ENCODE measurements around the gene ROBO1. TPM values are rescaled to one million over a fixed set of nuclear protein-coding genes. Genes with fewer than 3 reads are reported as not detected.

Gene ROBO1
- total RNA-seq, 1 donor from 2014 or later, result 20.8 TPM

GRCh38 chr3:78905700-78906099 lies 862.1 kb downstream of the ROBO1 start:
- FAIRE-seq (no peak), DNase-seq (ENCODE audit: low read depth) (no peak)
- H3K36me3 ChIP-seq (ENCODE audit: control insufficient read depth, insufficient read depth, low read length), result no peaks in the 10 kb centered on the region
- TF ChIP-seq CTCF (IDR thresholded peaks at IDR 0.05; ENCODE audit: insufficient read depth, low read length, severe bottlenecking), result no peak
- no peaks in the 10 kb centered on the region for H3K27me3 ChIP-seq (ENCODE audit: control insufficient read depth, insufficient read depth, low read length)
- no peak overlapping the region for H3K4me3 ChIP-seq (ENCODE audit: low read depth, low read length)

- no peak for TF ChIP-seq CTCF (IDR thresholded peaks at IDR 0.05; ENCODE audit: insufficient read depth, low read length, severe bottlenecking)
- FAIRE-seq, result no peak
Observed at GRCh38 chr3:78901544-78901943, 866.3 kb downstream of the ROBO1 start.

GRCh38 chr3:78900880-78901279 lies 866.9 kb downstream of the ROBO1 start:
- H3K4me3 ChIP-seq (ENCODE audit: low read depth, low read length), result no peak overlapping the region
- H3K27me3 ChIP-seq (ENCODE audit: control insufficient read depth, insufficient read depth, low read length), result no peaks in the 10 kb centered on the region
- H3K36me3 ChIP-seq (ENCODE audit: control insufficient read depth, insufficient read depth, low read length), result no peaks in the 10 kb centered on the region
- FAIRE-seq, result no peak
- DNase-seq (ENCODE audit: low read depth), result no peak
- TF ChIP-seq CTCF (IDR thresholded peaks at IDR 0.05; ENCODE audit: insufficient read depth, low read length, severe bottlenecking), result no peak

More at GRCh38 chr3:78901544-78901943, 866.3 kb downstream of the ROBO1 start:
- H3K4me3 ChIP-seq (ENCODE audit: low read depth, low read length), result no peak overlapping the region
- H3K27me3 ChIP-seq (ENCODE audit: control insufficient read depth, insufficient read depth, low read length), result no peaks in the 10 kb centered on the region
- no peaks in the 10 kb centered on the region for H3K36me3 ChIP-seq (ENCODE audit: control insufficient read depth, insufficient read depth, low read length)
- DNase-seq (ENCODE audit: low read depth), result no peak

- Histone ChIP-seq H3K36me3 (ENCODE audit: control insufficient read depth, insufficient read depth, low read length) (no peaks in the 10 kb centered on the region), H3K27me3 (ENCODE audit: control insufficient read depth, insufficient read depth, low read length) (no peaks in the 10 kb centered on the region), H3K4me3 (ENCODE audit: low read depth, low read length) (no peak overlapping the region)
- FAIRE-seq, result no peak
- no peak for DNase-seq (ENCODE audit: low read depth)
- no peak for TF ChIP-seq CTCF (IDR thresholded peaks at IDR 0.05; ENCODE audit: insufficient read depth, low read length, severe bottlenecking)
Observed at GRCh38 chr3:78900426-78900825, 867.4 kb downstream of the ROBO1 start.

GRCh38 chr3:78895528-78895927 lies 872.3 kb downstream of the ROBO1 start:
- no peak for TF ChIP-seq CTCF (IDR thresholded peaks at IDR 0.05; ENCODE audit: insufficient read depth, low read length, severe bottlenecking)
- H3K4me3 ChIP-seq (ENCODE audit: low read depth, low read length), result no peak overlapping the region
- DNase-seq (ENCODE audit: low read depth) (no peak), FAIRE-seq (no peak)
- H3K27me3 ChIP-seq (ENCODE audit: control insufficient read depth, insufficient read depth, low read length), result no peaks in the 10 kb centered on the region
- no peaks in the 10 kb centered on the region for H3K36me3 ChIP-seq (ENCODE audit: control insufficient read depth, insufficient read depth, low read length)

- FAIRE-seq (no peak), DNase-seq (ENCODE audit: low read depth) (no peak)
- Histone ChIP-seq H3K27me3 (ENCODE audit: control insufficient read depth, insufficient read depth, low read length) (no peaks in the 10 kb centered on the region), H3K4me3 (ENCODE audit: low read depth, low read length) (no peak overlapping the region), H3K36me3 (ENCODE audit: control insufficient read depth, insufficient read depth, low read length) (no peaks in the 10 kb centered on the region)
- TF ChIP-seq CTCF (IDR thresholded peaks at IDR 0.05; ENCODE audit: insufficient read depth, low read length, severe bottlenecking), result no peak
Observed at GRCh38 chr3:78894787-78895186, 873.0 kb downstream of the ROBO1 start.

Measured in bronchial epithelial cell (primary cell).